ENCODE measurements around the gene ATP8B4.

The ATP8B4 gene

DNA sequence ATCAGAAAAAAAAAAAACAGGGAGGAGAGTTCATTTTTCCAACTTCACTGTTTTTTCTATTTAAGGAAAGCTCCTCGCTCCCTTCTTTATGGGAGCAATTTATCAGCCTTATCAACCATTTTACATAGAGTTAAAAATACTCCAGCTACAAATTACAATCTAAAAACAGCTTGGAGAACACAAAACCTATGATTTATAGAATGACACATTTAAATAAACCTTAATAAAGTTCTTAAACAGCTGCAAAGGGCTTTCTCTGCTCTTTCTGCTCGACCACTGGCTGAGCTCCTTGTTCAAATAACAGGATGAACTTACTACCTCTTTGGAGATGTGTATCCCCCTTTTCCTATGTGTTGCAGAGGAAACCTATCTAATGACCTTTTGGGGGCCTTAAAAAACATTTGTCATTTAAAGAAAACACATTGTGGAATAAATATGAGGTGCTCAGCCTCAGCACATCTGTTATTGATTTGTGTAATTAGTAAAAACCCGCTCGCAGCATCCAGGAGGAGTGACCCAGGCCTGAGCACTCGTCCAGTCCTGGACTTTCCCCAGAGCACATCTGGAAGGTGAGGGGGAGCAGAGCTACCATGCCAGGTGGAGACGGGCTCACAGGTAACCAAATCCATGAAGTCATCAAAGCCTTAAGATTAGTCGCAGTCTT is 231.2 kb downstream of the ATP8B4 start:
- TF ChIP-seq, protein P1, sequence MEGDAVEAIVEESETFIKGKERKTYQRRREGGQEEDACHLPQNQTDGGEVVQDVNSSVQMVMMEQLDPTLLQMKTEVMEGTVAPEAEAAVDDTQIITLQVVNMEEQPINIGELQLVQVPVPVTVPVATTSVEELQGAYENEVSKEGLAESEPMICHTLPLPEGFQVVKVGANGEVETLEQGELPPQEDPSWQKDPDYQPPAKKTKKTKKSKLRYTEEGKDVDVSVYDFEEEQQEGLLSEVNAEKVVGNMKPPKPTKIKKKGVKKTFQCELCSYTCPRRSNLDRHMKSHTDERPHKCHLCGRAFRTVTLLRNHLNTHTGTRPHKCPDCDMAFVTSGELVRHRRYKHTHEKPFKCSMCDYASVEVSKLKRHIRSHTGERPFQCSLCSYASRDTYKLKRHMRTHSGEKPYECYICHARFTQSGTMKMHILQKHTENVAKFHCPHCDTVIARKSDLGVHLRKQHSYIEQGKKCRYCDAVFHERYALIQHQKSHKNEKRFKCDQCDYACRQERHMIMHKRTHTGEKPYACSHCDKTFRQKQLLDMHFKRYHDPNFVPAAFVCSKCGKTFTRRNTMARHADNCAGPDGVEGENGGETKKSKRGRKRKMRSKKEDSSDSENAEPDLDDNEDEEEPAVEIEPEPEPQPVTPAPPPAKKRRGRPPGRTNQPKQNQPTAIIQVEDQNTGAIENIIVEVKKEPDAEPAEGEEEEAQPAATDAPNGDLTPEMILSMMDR (IDR thresholded peaks at IDR 0.05; ENCODE audit: low read depth, low read length): no peak
- no peak for DNase-seq (ENCODE audit: extremely low read depth, low read depth)

DNA sequence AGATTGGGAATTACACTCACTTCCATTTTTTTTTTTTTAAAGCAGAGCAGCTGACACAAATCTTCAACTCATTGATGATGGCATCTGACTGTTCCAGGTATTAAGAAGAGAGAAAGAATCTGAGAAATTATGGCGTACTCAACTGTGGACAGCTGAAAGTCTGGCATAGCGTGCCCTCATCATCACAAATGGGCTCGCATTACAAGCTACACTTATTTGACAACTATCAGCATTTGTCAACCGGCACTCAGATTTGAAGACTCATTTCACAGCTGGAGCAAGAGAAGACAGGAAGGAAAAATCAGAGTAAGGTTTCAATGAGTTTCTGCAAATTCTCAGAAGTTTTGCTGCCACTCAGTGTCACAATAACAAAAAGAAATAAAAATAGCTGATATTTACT is 235.9 kb downstream of the ATP8B4 start:
- no peak for DNase-seq (ENCODE audit: extremely low read depth, low read depth)
- TF ChIP-seq, protein P1 (IDR thresholded peaks at IDR 0.05; ENCODE audit: low read depth, low read length): no peak

DNA sequence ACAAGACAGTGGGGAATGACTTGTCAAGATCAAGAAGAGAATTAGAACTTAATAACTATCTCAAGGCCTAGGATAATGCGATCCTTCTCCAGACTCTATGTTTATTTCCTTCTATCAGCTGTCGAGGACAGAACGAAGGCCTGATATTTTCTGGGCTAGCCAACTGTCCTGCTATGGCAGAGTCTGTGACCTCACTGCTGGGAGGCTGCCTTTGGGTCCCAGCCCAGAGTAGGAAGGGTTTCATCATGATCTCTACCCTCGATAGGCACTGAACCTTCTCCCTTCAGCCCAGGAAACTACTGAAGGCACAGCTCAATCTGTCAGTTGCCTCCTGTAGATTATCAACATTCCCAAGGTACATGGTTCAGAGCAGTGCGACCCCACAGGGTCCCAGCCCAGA is 237.2 kb downstream of the ATP8B4 start:
- no peak for DNase-seq (ENCODE audit: extremely low read depth, low read depth)
- TF ChIP-seq, protein P1 (IDR thresholded peaks at IDR 0.05; ENCODE audit: low read depth, low read length): no peak

DNA sequence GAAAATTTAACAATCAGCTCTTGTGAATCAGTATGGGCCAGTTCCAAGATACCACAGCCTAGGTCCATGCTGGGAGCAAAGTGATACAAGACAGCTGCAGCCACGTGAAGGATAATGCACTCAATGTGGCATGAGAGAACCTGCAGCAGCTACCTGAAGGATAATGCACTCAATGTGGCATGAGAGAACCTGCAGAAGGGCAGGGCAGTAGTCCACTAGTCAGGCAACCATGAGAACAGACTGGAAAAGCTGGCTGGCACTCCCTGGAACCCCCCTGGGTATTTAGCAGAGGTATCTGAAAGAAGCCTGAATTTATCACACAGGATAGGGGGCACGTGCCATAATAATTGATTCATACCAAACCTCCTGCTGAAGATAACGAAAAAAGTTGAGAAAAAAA is 237.6 kb downstream of the ATP8B4 start:
- DNase-seq (ENCODE audit: extremely low read depth, low read depth): no peak
- TF ChIP-seq, protein P1 (IDR thresholded peaks at IDR 0.05; ENCODE audit: low read depth, low read length): no peak

DNA sequence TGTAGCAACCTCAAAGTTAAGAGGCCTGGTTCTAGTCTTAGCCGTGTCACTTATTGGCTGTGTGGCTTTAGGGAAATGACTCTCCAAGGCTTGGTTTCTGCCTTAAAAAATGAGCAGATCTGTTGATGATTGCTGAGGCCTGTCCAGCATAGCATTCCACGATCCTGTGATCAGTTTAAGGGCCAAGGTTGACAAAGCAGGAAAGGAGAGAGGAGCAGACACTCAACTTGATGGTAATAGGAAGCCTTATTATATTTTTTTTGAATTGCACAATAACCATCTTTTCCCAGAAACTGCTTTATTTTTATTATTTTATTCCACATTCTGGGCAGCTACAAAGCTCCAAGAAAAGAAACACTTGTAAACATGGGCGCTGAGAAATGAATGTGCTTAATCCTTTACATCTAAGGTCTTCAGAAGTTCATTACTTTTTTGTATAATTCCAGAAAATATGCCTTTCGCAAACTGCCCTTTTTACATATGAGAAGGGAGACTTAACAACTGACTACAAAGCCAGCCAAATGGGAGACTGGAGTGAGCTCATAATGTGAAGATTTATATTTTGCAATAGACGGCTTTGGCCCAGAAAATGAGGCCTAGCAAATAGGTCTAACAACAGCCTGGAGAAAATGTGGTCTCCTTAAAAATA is 241.0 kb downstream of the ATP8B4 start:
- DNase-seq (ENCODE audit: extremely low read depth, low read depth): peak; percentile 78
- TF ChIP-seq, protein P1 (IDR thresholded peaks at IDR 0.05; ENCODE audit: low read depth, low read length): no peak

DNA sequence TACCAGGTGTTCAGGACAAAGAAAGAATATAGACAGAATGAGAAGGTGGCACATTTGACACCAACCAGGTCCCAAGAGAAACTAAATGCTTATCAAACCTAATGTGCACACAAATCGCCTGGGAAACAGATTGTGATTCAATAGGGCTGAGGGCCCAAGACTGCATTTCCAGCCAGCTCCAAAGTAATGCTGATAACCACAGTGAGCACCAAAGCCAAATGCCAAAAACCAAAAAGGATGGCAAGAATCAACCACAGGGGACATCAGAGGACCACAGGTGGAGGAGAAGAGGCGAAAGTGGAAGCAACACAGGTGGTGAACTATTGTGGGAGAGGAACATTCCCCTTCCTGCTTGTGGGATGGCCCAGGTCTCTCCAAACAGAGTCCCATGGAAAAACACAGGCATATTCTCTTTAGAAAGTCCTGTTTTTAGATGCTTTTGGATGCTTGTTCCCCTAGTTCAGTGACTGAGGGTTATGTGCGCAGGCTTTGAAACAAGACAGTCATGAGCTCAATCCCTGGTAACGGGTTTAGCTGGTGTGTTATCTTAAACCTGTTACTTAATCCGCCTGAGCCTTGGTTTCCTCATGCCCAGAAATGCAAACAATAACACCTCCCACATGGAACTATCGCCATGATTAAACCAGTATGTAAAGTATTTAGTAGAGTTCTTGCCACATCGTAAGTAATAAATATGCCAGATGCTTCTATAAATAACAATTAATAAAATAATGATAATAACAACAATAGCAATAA is 241.7 kb downstream of the ATP8B4 start:
- no peak for DNase-seq (ENCODE audit: extremely low read depth, low read depth)
- TF ChIP-seq, protein P1 (IDR thresholded peaks at IDR 0.05; ENCODE audit: low read depth, low read length): no peak
